ENCODE results near the gene SUN3.
"Not testable (repeated sequence)": the region's sequence is repeated elsewhere in the genome, so short reads cannot be mapped to it uniquely, and the experiment has no call there.

The SUN3 gene

GRCh38 chr7:47999413-47999812 lies 29.5 kb downstream of the SUN3 start:
- no peak overlapping the region for H3K27ac ChIP-seq
- no peak for TF ChIP-seq CTCF (IDR thresholded peaks at IDR 0.05)
- H3K9me3 ChIP-seq (ENCODE audit: control insufficient read depth, low read length), result no peaks in the 10 kb centered on the region
- H3K27me3 ChIP-seq (ENCODE audit: control insufficient read depth, insufficient read depth, low read length), result no peaks in the 10 kb centered on the region
- H3K36me3 ChIP-seq (ENCODE audit: control insufficient read depth, insufficient read depth, low read length), result no peaks in the 10 kb centered on the region
- H3K4me1 ChIP-seq, result no peaks in the 10 kb centered on the region
- no peak overlapping the region for H3K4me2 ChIP-seq (ENCODE audit: low read length)
- no peak overlapping the region for H3K9ac ChIP-seq
- no peaks in the 10 kb centered on the region for H3K79me2 ChIP-seq
- no peak overlapping the region for H3K4me3 ChIP-seq (ENCODE audit: low read depth, low read length)
- H2AFZ ChIP-seq, result no peak overlapping the region

GRCh38 chr7:47992446-47992845 lies 36.5 kb downstream of the SUN3 start:
- H3K4me3 ChIP-seq (ENCODE audit: low read depth, low read length), result peak overlapping the region; percentile 45
- peak overlapping the region; percentile 13 for H3K27ac ChIP-seq
- no peaks in the 10 kb centered on the region for H3K79me2 ChIP-seq
- peak overlapping the region; percentile 69 for H3K4me2 ChIP-seq (ENCODE audit: low read length)
- peak overlapping the region; percentile 94 for H2AFZ ChIP-seq
- H3K4me1 ChIP-seq, result no peaks in the 10 kb centered on the region
- H3K36me3 ChIP-seq (ENCODE audit: control insufficient read depth, insufficient read depth, low read length), result no peaks in the 10 kb centered on the region
- H3K9ac ChIP-seq, result no peak overlapping the region
- no peak for TF ChIP-seq CTCF (IDR thresholded peaks at IDR 0.05)
- no peaks in the 10 kb centered on the region for H3K27me3 ChIP-seq (ENCODE audit: control insufficient read depth, insufficient read depth, low read length)
- no peaks in the 10 kb centered on the region for H3K9me3 ChIP-seq (ENCODE audit: control insufficient read depth, low read length)

- Histone ChIP-seq H3K27ac (peak overlapping the region; percentile 13), H3K4me1 (no peaks in the 10 kb centered on the region), H3K79me2 (no peaks in the 10 kb centered on the region), H3K9ac (no peak overlapping the region), H3K9me3 (ENCODE audit: control insufficient read depth, low read length) (no peaks in the 10 kb centered on the region), H3K4me3 (ENCODE audit: low read depth, low read length) (peak overlapping the region; percentile 45), H3K36me3 (ENCODE audit: control insufficient read depth, insufficient read depth, low read length) (no peaks in the 10 kb centered on the region), H3K27me3 (ENCODE audit: control insufficient read depth, insufficient read depth, low read length) (no peaks in the 10 kb centered on the region), H2AFZ (peak overlapping the region; percentile 94), H3K4me2 (ENCODE audit: low read length) (peak overlapping the region; percentile 69)
- TF ChIP-seq CTCF (IDR thresholded peaks at IDR 0.05), result peak; percentile 72
Observed at GRCh38 chr7:47991741-47992311, 37.1 kb downstream of the SUN3 start.

GRCh38 chr7:47991270-47991669 lies 37.6 kb downstream of the SUN3 start:
- no peak for TF ChIP-seq CTCF (IDR thresholded peaks at IDR 0.05)
- Histone ChIP-seq H3K9me3 (ENCODE audit: control insufficient read depth, low read length) (no peaks in the 10 kb centered on the region), H2AFZ (peak overlapping the region; percentile 94), H3K4me2 (ENCODE audit: low read length) (peak overlapping the region; percentile 69), H3K36me3 (ENCODE audit: control insufficient read depth, insufficient read depth, low read length) (no peaks in the 10 kb centered on the region), H3K27me3 (ENCODE audit: control insufficient read depth, insufficient read depth, low read length) (no peaks in the 10 kb centered on the region), H3K9ac (no peak overlapping the region), H3K4me3 (ENCODE audit: low read depth, low read length) (peak overlapping the region; percentile 45), H3K27ac (peak overlapping the region; percentile 13), H3K79me2 (no peaks in the 10 kb centered on the region), H3K4me1 (no peaks in the 10 kb centered on the region)

GRCh38 chr7:47990592-47990991 lies 38.3 kb downstream of the SUN3 start:
- Histone ChIP-seq H3K9ac (no peak overlapping the region), H3K27me3 (ENCODE audit: control insufficient read depth, insufficient read depth, low read length) (no peaks in the 10 kb centered on the region), H3K36me3 (ENCODE audit: control insufficient read depth, insufficient read depth, low read length) (no peaks in the 10 kb centered on the region), H3K4me2 (ENCODE audit: low read length) (no peak overlapping the region), H2AFZ (no peak overlapping the region), H3K4me1 (no peaks in the 10 kb centered on the region), H3K79me2 (no peaks in the 10 kb centered on the region), H3K9me3 (ENCODE audit: control insufficient read depth, low read length) (no peaks in the 10 kb centered on the region), H3K4me3 (ENCODE audit: low read depth, low read length) (no peak overlapping the region), H3K27ac (no peak overlapping the region)
- no peak for TF ChIP-seq CTCF (IDR thresholded peaks at IDR 0.05)

GRCh38 chr7:47989607-47990400 lies 39.1 kb downstream of the SUN3 start:
- H3K4me2 ChIP-seq (ENCODE audit: low read length); H3K36me3 ChIP-seq (ENCODE audit: control insufficient read depth, insufficient read depth, low read length); H3K9me3 ChIP-seq (ENCODE audit: control insufficient read depth, low read length); H3K9ac ChIP-seq; H3K4me3 ChIP-seq (ENCODE audit: low read depth, low read length); H3K27ac ChIP-seq; H3K27me3 ChIP-seq (ENCODE audit: control insufficient read depth, insufficient read depth, low read length); H3K4me1 ChIP-seq; H2AFZ ChIP-seq; H3K79me2 ChIP-seq: not testable (repeated sequence)
